PC-9 (cell line): ENCODE results near the gene CYB5R4.

Experiments
- CTCF ChIP-seq: fragments of 200-600 bp; sonication (generic); conservative IDR thresholded peaks from 2 replicates; pipeline ENCODE4 v1.6.1; 2017; ENCODE audit warnings: mixed run types, antibody characterized with exemption, mild to moderate bottlenecking, moderate library complexity
- EZH2 ChIP-seq: fragments of 200-600 bp; sonication (generic); IDR thresholded peaks from 2 replicates; pipeline ENCODE4 v1.8.0; 2017; ENCODE audit warnings: antibody characterized with exemption, low read depth

DNA sequence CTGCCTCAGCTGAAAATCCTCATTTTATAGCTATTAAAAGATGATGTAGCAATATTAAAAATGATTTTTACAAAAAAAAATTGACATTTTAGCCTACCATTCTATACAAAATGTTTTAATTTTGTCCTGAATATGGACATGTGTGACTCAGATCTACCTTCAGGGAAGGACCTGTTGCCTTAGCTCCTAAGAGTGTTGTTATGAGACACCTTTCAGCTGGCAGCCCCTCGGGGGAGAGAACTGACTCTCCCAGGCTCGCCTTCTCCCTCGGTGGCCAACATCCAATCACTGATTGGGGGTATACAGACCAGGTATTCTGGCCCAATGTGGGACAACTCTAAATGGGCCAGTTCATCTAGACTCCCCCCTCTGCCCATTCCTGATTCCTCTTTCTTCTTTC lies 141.6 kb downstream of the CYB5R4 start:
- TF ChIP-seq CTCF: no peak
- TF ChIP-seq EZH2: no peak
